Right lobe of liver (tissue), 4 donors: ENCODE data around the gene PNN.

Source experiments
- POLR2A ChIP-seq: fragments of 450-650 bp; IDR thresholded peaks from one replicate; pipeline ENCODE4 v1.6.1; 2017; ENCODE audit warnings: antibody characterized with exemption, mild to moderate bottlenecking
- TF ChIP-seq, protein P1 (sequence below), 4 donors: fragments of 200-600 bp in 3 of 4; fragments of 450-650 bp in 1 of 4; IDR thresholded peaks; one replicate each; pipeline versions ENCODE4 v1.5.1 to v1.8.0; 2016 to 2022; ENCODE audit warnings: antibody characterized with exemption in 4 of 4, mild to moderate bottlenecking in 2 of 4
- donor health status: DM: no; HTN: no; CAD: no.
- donor health status: DM: no; HTN: no; CAD: no.
- donor health status: DM: no; HTN: yes; CAD: no.

DNA sequence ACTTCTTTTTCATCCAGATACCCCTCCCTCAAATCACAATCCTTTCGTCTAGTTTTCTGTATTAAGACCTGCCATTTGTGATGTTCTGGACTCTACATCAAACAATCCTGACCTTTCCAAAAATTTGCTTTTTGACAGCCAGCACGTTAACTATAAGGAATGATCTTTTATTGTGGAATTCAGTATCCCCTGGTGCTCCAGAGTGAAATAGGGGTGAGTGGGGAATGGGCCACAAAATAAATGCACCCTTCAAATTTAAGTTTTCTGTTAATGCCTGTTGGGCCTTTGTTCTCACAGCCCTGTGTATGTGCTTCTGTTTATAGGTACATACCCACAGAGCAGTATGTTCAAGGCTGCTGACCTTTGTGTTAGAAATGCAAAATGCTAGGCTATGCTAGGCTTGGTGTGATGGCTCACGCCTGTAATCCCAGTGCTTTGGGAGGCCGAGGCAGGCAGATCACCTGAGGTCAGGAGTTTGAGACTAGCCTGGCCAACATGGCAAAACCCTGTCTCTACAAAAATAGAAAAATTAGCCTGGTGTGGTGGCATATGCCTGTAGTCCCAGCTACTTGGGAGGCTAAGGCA, 12.0 kb downstream of the PNN start:
- TF ChIP-seq, protein P1, sequence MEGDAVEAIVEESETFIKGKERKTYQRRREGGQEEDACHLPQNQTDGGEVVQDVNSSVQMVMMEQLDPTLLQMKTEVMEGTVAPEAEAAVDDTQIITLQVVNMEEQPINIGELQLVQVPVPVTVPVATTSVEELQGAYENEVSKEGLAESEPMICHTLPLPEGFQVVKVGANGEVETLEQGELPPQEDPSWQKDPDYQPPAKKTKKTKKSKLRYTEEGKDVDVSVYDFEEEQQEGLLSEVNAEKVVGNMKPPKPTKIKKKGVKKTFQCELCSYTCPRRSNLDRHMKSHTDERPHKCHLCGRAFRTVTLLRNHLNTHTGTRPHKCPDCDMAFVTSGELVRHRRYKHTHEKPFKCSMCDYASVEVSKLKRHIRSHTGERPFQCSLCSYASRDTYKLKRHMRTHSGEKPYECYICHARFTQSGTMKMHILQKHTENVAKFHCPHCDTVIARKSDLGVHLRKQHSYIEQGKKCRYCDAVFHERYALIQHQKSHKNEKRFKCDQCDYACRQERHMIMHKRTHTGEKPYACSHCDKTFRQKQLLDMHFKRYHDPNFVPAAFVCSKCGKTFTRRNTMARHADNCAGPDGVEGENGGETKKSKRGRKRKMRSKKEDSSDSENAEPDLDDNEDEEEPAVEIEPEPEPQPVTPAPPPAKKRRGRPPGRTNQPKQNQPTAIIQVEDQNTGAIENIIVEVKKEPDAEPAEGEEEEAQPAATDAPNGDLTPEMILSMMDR (IDR thresholded peaks at IDR 0.05) = no peak
- TF ChIP-seq POLR2A = no peak
